Measurements from ENCODE around the gene EGFL7.

EGFL7 gene

DNA sequence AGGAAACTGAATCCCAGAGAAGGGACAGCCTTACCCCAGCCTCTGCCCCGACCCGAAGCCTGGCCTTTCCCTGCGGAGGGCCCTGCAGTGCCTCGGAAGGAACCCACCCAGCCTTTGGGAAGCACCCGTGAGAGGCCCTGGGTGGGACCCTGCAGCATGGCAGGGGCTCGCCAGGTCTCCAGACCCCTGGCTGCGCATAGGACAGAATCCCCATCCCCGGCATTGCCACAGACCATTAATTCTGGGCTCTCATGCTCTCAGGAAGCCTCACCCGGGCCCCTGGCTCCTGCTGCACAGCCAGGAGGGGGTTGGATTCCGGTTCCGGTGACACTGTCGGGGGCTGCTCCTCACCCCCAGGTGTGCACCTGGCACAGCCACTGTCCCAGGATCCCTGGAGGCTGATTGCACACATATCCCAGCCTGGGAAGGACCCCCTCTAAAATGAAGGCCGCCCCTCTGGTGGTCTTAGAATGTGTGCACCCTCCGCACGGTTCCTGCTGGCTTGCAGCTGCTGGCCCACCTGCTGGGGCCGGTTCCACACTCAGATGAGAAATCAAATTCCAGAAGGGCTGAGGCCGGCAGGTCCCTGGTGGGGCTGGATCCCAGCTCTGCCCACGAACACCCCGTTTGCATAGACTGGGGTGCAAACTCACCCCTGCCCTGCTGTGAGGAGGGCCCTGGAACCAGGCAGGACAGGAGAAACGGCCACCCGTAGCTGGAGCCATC lies 4.7 kb downstream of the EGFL7 start:
- Histone ChIP-seq H3K27me3 (ENCODE audit: low read depth, low read length) (peaks cover 26% of the 10 kb centered on the region), H3K36me3 (ENCODE audit: control insufficient read depth in 1 of 2, insufficient read depth in 2 of 2, low read length in 2 of 2) (peaks cover 0 to 2% of the 10 kb centered on the region in 2 donors), H3K4me3 (ENCODE audit: low read depth in 1 of 2, low read length in 2 of 2) (peak overlapping the region; percentile 16 to 50), H3K9me3 (ENCODE audit: control insufficient read depth in 1 of 2, low read length in 2 of 2) (no peaks in the 10 kb centered on the region), H3K27ac (ENCODE audit: low read length) (no peak overlapping the region), H3K4me1 (ENCODE audit: control insufficient read depth in 1 of 2, insufficient read depth in 2 of 2, low read length in 2 of 2) (peaks cover 0 to 26% of the 10 kb centered on the region in 2 donors)

DNA sequence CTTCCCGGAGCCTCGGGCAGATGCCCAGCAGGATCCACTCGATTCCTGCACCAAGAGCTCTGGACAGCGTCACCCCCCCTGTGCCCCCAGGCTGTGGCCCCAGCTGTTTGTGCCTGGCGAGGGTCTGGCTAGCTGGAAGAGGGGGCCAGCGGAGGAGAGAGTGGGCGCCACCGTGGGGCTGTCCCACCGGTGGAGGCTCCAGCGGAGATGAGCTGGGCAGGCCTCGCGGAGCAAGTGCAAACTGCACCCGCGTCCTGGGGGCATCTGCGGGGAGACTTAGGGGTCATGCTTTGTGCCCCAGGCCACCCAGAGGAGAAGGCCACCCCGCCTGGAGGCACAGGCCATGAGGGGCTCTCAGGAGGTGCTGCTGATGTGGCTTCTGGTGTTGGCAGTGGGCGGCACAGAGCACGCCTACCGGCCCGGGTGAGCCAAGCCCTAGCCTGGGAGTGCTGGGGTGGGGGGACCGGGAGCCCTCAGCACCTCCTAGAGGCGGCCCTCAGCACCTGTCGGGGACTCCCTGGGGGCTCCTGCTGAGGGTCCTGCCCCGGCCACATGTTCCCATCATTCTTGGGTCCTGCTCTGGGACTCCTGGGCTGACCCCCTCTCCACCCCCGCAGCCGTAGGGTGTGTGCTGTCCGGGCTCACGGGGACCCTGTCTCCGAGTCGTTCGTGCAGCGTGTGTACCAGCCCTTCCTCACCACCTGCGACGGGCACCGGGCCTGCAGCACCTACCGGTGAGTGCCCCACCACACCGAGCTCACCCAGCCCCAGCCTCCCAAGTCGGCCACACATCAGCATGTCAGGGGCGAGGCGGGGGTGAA lies 5.4 kb downstream of the EGFL7 start:
- H3K27me3 ChIP-seq (ENCODE audit: low read depth, low read length) = peaks cover 26% of the 10 kb centered on the region
- H3K36me3 ChIP-seq (ENCODE audit: control insufficient read depth in 1 of 2, insufficient read depth in 2 of 2, low read length in 2 of 2) = peaks cover 0 to 4% of the 10 kb centered on the region in 2 donors
- no peak overlapping the region for H3K27ac ChIP-seq (ENCODE audit: low read length)
- no peaks in the 10 kb centered on the region for H3K9me3 ChIP-seq (ENCODE audit: control insufficient read depth in 1 of 2, low read length in 2 of 2)
- H3K4me1 ChIP-seq (ENCODE audit: control insufficient read depth in 1 of 2, insufficient read depth in 2 of 2, low read length in 2 of 2) = peaks cover 0 to 26% of the 10 kb centered on the region in 2 donors
- peak overlapping the region in 1 of 2 donors; percentile 50 for H3K4me3 ChIP-seq (ENCODE audit: low read depth in 1 of 2, low read length in 2 of 2)

DNA sequence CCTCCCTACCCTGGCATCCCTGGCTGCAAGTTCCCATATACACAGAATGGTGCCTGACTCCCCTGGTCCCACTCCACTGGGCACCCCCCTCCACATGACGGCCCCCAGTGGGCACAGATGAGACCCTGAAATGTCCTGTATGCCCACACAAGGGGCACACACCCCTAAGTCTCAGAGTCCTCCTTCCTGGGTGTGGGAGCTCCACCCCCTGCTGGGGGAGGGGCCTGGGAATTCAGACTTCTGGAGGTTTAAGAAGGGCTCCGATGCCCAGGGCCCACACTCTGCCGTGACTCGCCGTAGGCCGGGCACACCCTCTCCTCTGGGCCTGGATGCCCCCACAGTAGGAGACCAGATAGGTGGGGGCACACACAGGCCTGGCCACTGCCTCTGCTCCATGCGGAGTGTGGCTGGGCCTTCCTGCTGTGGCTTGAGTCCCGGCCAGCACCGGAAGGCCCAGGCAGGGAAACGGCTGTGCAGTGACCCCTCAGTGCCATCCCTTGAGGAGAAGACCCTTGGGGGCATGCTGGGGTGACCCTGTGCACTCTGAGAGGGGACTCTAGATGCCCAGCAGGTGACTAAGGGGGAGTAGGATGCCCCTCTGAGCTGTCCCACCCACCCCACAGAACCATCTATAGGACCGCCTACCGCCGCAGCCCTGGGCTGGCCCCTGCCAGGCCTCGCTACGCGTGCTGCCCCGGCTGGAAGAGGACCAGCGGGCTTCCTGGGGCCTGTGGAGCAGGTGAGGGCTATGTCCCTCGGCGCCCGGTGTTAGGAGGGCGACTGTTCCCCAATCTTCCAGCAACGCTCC lies 6.5 kb downstream of the EGFL7 start:
- peaks cover 0 to 9% of the 10 kb centered on the region in 2 donors for H3K36me3 ChIP-seq (ENCODE audit: control insufficient read depth in 1 of 2, insufficient read depth in 2 of 2, low read length in 2 of 2)
- peak overlapping the region in 1 of 2 donors; percentile 0 for H3K4me3 ChIP-seq (ENCODE audit: low read depth in 1 of 2, low read length in 2 of 2)
- peaks cover 0 to 26% of the 10 kb centered on the region in 2 donors for H3K4me1 ChIP-seq (ENCODE audit: control insufficient read depth in 1 of 2, insufficient read depth in 2 of 2, low read length in 2 of 2)
- H3K9me3 ChIP-seq (ENCODE audit: control insufficient read depth in 1 of 2, low read length in 2 of 2) = no peaks in the 10 kb centered on the region
- H3K27me3 ChIP-seq (ENCODE audit: low read depth, low read length) = peaks cover 26% of the 10 kb centered on the region
- no peak overlapping the region for H3K27ac ChIP-seq (ENCODE audit: low read length)

DNA sequence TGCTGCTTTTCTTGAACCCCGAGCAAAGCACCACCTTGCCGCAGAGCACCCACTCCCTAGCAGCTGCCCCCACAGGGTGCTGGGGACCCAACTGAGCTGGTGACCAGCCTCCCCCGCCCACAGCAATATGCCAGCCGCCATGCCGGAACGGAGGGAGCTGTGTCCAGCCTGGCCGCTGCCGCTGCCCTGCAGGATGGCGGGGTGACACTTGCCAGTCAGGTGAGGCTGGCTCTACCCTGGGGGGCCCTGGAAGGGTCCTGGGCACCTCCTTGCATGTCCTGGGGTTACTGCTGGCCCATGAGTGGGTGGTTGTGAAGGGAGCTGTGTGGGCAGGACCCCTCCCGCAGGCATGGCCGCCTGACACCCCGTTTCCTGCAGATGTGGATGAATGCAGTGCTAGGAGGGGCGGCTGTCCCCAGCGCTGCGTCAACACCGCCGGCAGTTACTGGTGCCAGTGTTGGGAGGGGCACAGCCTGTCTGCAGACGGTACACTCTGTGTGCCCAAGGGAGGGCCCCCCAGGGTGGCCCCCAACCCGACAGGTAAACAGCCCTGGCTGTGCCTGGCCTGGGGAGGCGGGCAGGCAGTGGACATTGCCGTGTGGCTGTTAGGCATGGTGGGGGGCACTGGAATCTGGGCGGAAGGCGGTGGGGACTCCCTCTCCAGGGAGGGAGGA lies 7.2 kb downstream of the EGFL7 start:
- Histone ChIP-seq H3K36me3 (ENCODE audit: control insufficient read depth in 1 of 2, insufficient read depth in 2 of 2, low read length in 2 of 2) (peaks cover 0 to 15% of the 10 kb centered on the region in 2 donors), H3K27ac (ENCODE audit: low read length) (no peak overlapping the region), H3K4me3 (ENCODE audit: low read depth in 1 of 2, low read length in 2 of 2) (no peak overlapping the region), H3K4me1 (ENCODE audit: control insufficient read depth in 1 of 2, insufficient read depth in 2 of 2, low read length in 2 of 2) (peaks cover 0 to 25% of the 10 kb centered on the region in 2 donors), H3K27me3 (ENCODE audit: low read depth, low read length) (peaks cover 19% of the 10 kb centered on the region), H3K9me3 (ENCODE audit: control insufficient read depth in 1 of 2, low read length in 2 of 2) (no peaks in the 10 kb centered on the region)

DNA sequence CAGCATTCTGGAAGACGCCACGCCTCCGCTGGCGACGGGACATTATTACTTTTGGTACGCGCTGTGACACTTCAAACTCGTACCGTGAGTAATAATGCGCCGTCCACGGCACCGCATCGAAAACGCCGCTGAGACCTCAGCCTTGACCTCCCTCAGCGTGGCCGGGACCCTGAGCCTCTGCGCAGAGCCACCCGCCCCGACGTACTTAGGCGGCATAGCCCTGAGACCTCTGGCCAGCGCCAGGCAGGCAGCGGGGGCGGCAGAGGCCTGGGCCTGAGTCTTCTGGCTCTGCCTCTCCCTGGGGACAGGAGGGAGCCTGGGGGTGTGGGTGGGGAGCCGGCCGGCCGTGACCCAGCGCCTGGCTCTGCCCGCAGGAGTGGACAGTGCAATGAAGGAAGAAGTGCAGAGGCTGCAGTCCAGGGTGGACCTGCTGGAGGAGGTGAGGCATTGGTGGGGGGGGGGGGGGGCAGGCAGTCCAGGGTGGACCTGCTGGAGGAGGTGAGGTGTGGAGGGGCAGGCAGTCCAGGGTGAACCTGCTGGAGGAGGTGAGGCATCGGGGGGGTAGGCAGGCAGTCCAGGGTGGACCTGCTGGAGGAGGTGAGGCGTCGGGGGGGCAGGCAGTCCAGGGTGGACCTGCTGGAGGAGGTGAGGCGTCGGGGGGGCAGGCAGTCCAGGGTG lies 8.0 kb downstream of the EGFL7 start:
- peaks cover 0 to 20% of the 10 kb centered on the region in 2 donors for H3K4me1 ChIP-seq (ENCODE audit: control insufficient read depth in 1 of 2, insufficient read depth in 2 of 2, low read length in 2 of 2)
- H3K27me3 ChIP-seq (ENCODE audit: low read depth, low read length) = peaks cover 19% of the 10 kb centered on the region
- H3K27ac ChIP-seq (ENCODE audit: low read length) = no peak overlapping the region

DNA sequence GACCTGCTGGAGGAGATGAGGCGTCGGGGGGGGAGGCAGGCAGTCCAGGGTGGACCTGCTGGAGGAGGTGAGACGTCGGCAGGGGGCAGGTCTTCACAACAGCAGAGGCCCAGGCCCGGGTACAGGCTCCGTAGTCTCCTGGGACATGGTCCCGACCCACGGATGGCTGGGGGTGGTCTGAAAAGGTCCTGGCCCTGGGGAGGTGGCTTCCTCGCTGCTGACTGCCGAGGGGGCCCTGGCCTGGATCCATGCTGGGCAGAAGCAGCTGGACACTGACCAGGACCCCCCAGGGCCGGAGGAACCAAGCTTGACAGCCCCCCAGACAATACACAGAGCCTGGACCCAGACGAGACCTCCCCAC lies 8.5 kb downstream of the EGFL7 start:
- Histone ChIP-seq H3K4me3 (ENCODE audit: low read depth in 1 of 2, low read length in 2 of 2) (no peak overlapping the region), H3K27ac (ENCODE audit: low read length) (no peak overlapping the region), H3K27me3 (ENCODE audit: low read depth, low read length) (peaks cover 19% of the 10 kb centered on the region), H3K4me1 (ENCODE audit: control insufficient read depth in 1 of 2, insufficient read depth in 2 of 2, low read length in 2 of 2) (peaks cover 0 to 18% of the 10 kb centered on the region in 2 donors), H3K9me3 (ENCODE audit: control insufficient read depth in 1 of 2, low read length in 2 of 2) (no peaks in the 10 kb centered on the region), H3K36me3 (ENCODE audit: control insufficient read depth in 1 of 2, insufficient read depth in 2 of 2, low read length in 2 of 2) (peaks cover 0 to 20% of the 10 kb centered on the region in 2 donors)

More for the DNA sequence above, 8.0 kb downstream of the EGFL7 start:
- no peak overlapping the region for H3K4me3 ChIP-seq (ENCODE audit: low read depth in 1 of 2, low read length in 2 of 2)
- peaks cover 0 to 15% of the 10 kb centered on the region in 2 donors for H3K36me3 ChIP-seq (ENCODE audit: control insufficient read depth in 1 of 2, insufficient read depth in 2 of 2, low read length in 2 of 2)
- H3K9me3 ChIP-seq (ENCODE audit: control insufficient read depth in 1 of 2, low read length in 2 of 2) = no peaks in the 10 kb centered on the region

DNA sequence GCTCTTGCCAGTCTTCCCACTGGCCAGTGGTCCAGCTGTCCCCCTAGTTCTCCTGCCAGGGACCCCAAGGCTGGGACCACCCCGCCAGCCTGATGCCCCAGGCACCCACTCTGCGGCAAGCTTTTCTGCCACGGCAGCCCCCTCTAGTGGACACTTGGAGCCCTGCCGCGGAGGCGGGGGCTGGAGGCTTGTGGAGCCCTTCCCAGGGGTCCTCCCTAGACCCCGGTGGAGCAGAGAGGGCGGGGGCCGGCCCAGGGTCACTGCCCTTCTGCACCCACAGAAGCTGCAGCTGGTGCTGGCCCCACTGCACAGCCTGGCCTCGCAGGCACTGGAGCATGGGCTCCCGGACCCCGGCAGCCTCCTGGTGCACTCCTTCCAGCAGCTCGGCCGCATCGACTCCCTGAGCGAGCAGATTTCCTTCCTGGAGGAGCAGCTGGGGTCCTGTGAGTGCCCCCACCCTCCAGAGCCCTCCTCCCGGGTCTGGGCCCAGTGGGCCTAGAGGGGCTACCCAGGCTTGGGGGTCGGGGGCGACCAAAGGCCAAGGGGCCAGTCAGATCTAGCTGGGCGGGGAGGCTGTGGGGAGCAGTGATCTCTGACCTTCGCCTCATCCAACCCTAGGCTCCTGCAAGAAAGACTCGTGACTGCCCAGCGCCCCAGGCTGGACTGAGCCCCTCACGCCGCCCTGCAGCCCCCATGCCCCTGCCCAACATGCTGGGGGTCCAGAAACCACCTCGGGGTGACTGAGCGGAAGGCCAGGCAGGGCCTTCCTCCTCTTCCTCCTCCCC lies 9.1 kb downstream of the EGFL7 start:
- no peaks in the 10 kb centered on the region for H3K9me3 ChIP-seq (ENCODE audit: control insufficient read depth in 1 of 2, low read length in 2 of 2)
- no peak overlapping the region for H3K4me3 ChIP-seq (ENCODE audit: low read depth in 1 of 2, low read length in 2 of 2)
- H3K36me3 ChIP-seq (ENCODE audit: control insufficient read depth in 1 of 2, insufficient read depth in 2 of 2, low read length in 2 of 2) = peaks cover 0 to 26% of the 10 kb centered on the region in 2 donors
- H3K27me3 ChIP-seq (ENCODE audit: low read depth, low read length) = peaks cover 19% of the 10 kb centered on the region
- peaks cover 0 to 15% of the 10 kb centered on the region in 2 donors for H3K4me1 ChIP-seq (ENCODE audit: control insufficient read depth in 1 of 2, insufficient read depth in 2 of 2, low read length in 2 of 2)
- no peak overlapping the region for H3K27ac ChIP-seq (ENCODE audit: low read length)

DNA sequence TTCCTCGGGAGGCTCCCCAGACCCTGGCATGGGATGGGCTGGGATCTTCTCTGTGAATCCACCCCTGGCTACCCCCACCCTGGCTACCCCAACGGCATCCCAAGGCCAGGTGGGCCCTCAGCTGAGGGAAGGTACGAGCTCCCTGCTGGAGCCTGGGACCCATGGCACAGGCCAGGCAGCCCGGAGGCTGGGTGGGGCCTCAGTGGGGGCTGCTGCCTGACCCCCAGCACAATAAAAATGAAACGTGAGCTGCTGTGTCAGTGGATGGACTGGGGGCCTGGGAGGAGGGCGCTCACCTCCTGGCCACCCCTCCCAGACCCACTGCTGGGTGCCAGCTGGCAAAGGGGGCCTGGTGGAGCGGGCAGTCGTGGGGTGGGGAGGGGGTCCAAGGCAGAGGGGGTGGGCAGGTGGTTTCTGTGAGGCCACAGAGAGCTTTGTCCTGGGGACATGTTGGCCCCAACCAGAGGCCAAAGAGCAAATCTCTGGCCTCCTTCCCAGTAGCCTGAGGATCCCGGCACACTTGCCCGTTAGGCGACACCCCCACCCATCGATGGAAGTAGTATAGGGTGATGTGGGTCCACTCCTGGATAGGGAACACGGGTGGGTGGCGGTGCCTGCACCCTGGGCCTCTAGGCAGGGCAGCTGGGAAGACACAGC lies 9.8 kb downstream of the EGFL7 start:
- H3K36me3 ChIP-seq (ENCODE audit: control insufficient read depth in 1 of 2, insufficient read depth in 2 of 2, low read length in 2 of 2) = peaks cover 0 to 32% of the 10 kb centered on the region in 2 donors
- H3K27me3 ChIP-seq (ENCODE audit: low read depth, low read length) = peaks cover 12% of the 10 kb centered on the region
- peaks cover 0 to 15% of the 10 kb centered on the region in 2 donors for H3K4me1 ChIP-seq (ENCODE audit: control insufficient read depth in 1 of 2, insufficient read depth in 2 of 2, low read length in 2 of 2)
- no peak overlapping the region for H3K27ac ChIP-seq (ENCODE audit: low read length)
- no peaks in the 10 kb centered on the region for H3K9me3 ChIP-seq (ENCODE audit: control insufficient read depth in 1 of 2, low read length in 2 of 2)
- no peak overlapping the region for H3K4me3 ChIP-seq (ENCODE audit: low read depth in 1 of 2, low read length in 2 of 2)

DNA sequence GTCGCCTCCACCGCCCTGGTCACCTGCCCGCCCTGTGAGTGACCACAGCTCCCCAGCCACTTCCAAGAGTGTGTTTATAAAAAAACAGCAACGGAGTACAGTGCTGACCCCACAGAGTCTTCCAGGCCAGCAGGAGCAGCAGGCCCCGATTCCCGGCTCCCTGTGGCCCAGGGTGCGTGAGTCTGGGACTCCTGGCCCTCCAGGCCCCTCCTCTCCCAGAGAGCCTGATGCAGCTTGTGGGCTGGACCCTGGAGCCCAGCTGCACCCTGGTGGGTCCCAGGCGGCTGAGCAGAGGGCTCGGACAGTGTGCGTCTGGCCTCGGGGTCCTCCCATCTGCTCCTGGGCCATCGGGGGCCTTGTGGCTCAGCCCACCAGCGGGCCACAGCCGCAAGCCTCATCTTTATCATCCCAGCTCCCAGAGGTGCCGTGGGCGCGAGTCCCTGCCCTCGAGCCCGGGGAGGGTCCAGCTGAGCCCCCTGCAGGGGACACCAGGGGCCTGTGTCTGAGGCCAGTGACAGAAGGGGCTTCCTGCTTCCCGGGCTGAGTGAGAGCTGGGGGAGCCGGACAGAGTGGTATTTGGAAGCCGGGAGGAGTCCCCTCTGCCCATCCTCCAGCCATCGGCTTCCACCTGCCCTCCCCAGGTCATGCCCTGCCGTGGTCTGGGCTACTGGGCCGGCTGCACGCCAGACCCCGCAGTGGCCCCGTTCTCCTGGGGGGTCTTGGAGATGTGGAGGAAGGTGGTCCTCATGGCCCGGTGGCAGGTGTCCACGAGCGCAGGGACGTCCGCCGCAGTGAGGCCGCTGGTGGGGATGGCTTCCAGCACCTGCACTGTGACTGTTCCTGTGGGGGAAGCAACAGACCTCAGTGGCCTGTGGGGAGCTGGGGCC lies 10.6 kb downstream of the EGFL7 start:
- peaks cover 0 to 15% of the 10 kb centered on the region in 2 donors for H3K4me1 ChIP-seq (ENCODE audit: control insufficient read depth in 1 of 2, insufficient read depth in 2 of 2, low read length in 2 of 2)
- H3K27me3 ChIP-seq (ENCODE audit: low read depth, low read length) = peaks cover 11% of the 10 kb centered on the region
- H3K4me3 ChIP-seq (ENCODE audit: low read depth in 1 of 2, low read length in 2 of 2) = no peak overlapping the region
- H3K36me3 ChIP-seq (ENCODE audit: control insufficient read depth in 1 of 2, insufficient read depth in 2 of 2, low read length in 2 of 2) = peaks cover 0 to 32% of the 10 kb centered on the region in 2 donors
- no peaks in the 10 kb centered on the region for H3K9me3 ChIP-seq (ENCODE audit: control insufficient read depth in 1 of 2, low read length in 2 of 2)
- no peak overlapping the region for H3K27ac ChIP-seq (ENCODE audit: low read length)
